Measurements from ENCODE around the gene NOTUM. TPM values are rescaled to one million over a fixed set of nuclear protein-coding genes. Genes with fewer than 3 reads are reported as not detected.

Gene NOTUM
- total RNA-seq, 1 experiment from 2014 or later, result not detected

GRCh38 chr17:81930142-81931125 is 30.6 kb downstream of the NOTUM start:
- intact Hi-C loops (cut with micrococcal nuclease; ENCODE audit: unreplicated experiment), result no loop called here
- POLR2A ChIA-PET (ENCODE audit: low non-redundant PET), result interaction anchor here (0.5 kb wide), 1 partner anchor 29 kb away, joined by 6 read pairs; no protein-coding TSS in a partner anchor
- no peak for DNase-seq (ENCODE audit: low spot score)
- Histone ChIP-seq H3K9me3 (ENCODE audit: low read depth, low read length, poor library complexity, severe bottlenecking) (no peaks in the 10 kb centered on the region), H3K27me3 (replicated peaks; ENCODE audit: insufficient read depth, low read depth, low read length, poor library complexity) (no peaks in the 10 kb centered on the region), H3K36me3 (ENCODE audit: insufficient read depth, low read length, poor library complexity, severe bottlenecking) (peaks cover 11% of the 10 kb centered on the region), H3K27ac (ENCODE audit: low read depth, low read length, poor library complexity, severe bottlenecking) (no peak overlapping the region), H3K4me1 (ENCODE audit: insufficient read depth, low read length, poor library complexity, severe bottlenecking) (peaks cover 17% of the 10 kb centered on the region), H3K4me3 (ENCODE audit: low read depth, low read length, poor library complexity, severe bottlenecking) (no peak overlapping the region)
- TF ChIP-seq CTCF (conservative IDR thresholded peaks at IDR 0.05; ENCODE audit: low read depth, low read length) (no peak), EZH2 (IDR thresholded peaks at IDR 0.05; ENCODE audit: borderline replicate concordance, low read depth, low read length, poor library complexity, severe bottlenecking) (no peak)
- TSS peak; percentile 17 for BruUV-seq (replicated peaks)
- CTCF ChIA-PET, result no interaction called here

GRCh38 chr17:81929253-81930141 is 31.5 kb downstream of the NOTUM start:
- no peak for DNase-seq (ENCODE audit: low spot score)
- H3K36me3 ChIP-seq (ENCODE audit: insufficient read depth, low read length, poor library complexity, severe bottlenecking), result peaks cover 4% of the 10 kb centered on the region
- BruUV-seq (replicated peaks), result no TSS peak
- peak overlapping the region; percentile 73 for H3K27ac ChIP-seq (ENCODE audit: low read depth, low read length, poor library complexity, severe bottlenecking)
- H3K27me3 ChIP-seq (replicated peaks; ENCODE audit: insufficient read depth, low read depth, low read length, poor library complexity), result no peaks in the 10 kb centered on the region
- ChIA-PET CTCF (no interaction called here), POLR2A (ENCODE audit: low non-redundant PET) (no interaction called here)
- H3K9me3 ChIP-seq (ENCODE audit: low read depth, low read length, poor library complexity, severe bottlenecking), result no peaks in the 10 kb centered on the region
- TF ChIP-seq CTCF (conservative IDR thresholded peaks at IDR 0.05; ENCODE audit: low read depth, low read length), result no peak
- no peak for TF ChIP-seq EZH2 (IDR thresholded peaks at IDR 0.05; ENCODE audit: borderline replicate concordance, low read depth, low read length, poor library complexity, severe bottlenecking)
- peak overlapping the region; percentile 94 for H3K4me3 ChIP-seq (ENCODE audit: low read depth, low read length, poor library complexity, severe bottlenecking)
- H3K4me1 ChIP-seq (ENCODE audit: insufficient read depth, low read length, poor library complexity, severe bottlenecking), result peaks cover 22% of the 10 kb centered on the region
- intact Hi-C loops (cut with micrococcal nuclease; ENCODE audit: unreplicated experiment), result no loop called here

- peaks cover 30% of the 10 kb centered on the region for H3K4me1 ChIP-seq (ENCODE audit: insufficient read depth, low read length, poor library complexity, severe bottlenecking)
- intact Hi-C loops (cut with micrococcal nuclease; ENCODE audit: unreplicated experiment), result no loop called here
- BruUV-seq (replicated peaks), result no TSS peak
- peak overlapping the region; percentile 94 for H3K4me3 ChIP-seq (ENCODE audit: low read depth, low read length, poor library complexity, severe bottlenecking)
- H3K9me3 ChIP-seq (ENCODE audit: low read depth, low read length, poor library complexity, severe bottlenecking), result no peaks in the 10 kb centered on the region
- TF ChIP-seq CTCF (conservative IDR thresholded peaks at IDR 0.05; ENCODE audit: low read depth, low read length) (no peak), EZH2 (IDR thresholded peaks at IDR 0.05; ENCODE audit: borderline replicate concordance, low read depth, low read length, poor library complexity, severe bottlenecking) (no peak)
- POLR2A ChIA-PET (ENCODE audit: low non-redundant PET), result no interaction called here
- no peak for DNase-seq (ENCODE audit: low spot score)
- peak overlapping the region; percentile 73 for H3K27ac ChIP-seq (ENCODE audit: low read depth, low read length, poor library complexity, severe bottlenecking)
- CTCF ChIA-PET, result interaction anchor here (1.0 kb wide), 1 partner anchor 31 kb away, joined by 3 read pairs; no protein-coding TSS in a partner anchor
- H3K27me3 ChIP-seq (replicated peaks; ENCODE audit: insufficient read depth, low read depth, low read length, poor library complexity), result no peaks in the 10 kb centered on the region
- H3K36me3 ChIP-seq (ENCODE audit: insufficient read depth, low read length, poor library complexity, severe bottlenecking), result peaks cover 4% of the 10 kb centered on the region
Observed at GRCh38 chr17:81928544-81929252, 32.3 kb downstream of the NOTUM start.

Data from A673 (cell line).